Measurements from ENCODE around the gene GNAI3. TPM values are rescaled to one million over a fixed set of nuclear protein-coding genes. Genes with fewer than 3 reads are reported as not detected.

GNAI3 gene
- total RNA-seq, 4 donors from 2014 or later: 5.1 to 7.2 (median 6.0) TPM

DNA sequence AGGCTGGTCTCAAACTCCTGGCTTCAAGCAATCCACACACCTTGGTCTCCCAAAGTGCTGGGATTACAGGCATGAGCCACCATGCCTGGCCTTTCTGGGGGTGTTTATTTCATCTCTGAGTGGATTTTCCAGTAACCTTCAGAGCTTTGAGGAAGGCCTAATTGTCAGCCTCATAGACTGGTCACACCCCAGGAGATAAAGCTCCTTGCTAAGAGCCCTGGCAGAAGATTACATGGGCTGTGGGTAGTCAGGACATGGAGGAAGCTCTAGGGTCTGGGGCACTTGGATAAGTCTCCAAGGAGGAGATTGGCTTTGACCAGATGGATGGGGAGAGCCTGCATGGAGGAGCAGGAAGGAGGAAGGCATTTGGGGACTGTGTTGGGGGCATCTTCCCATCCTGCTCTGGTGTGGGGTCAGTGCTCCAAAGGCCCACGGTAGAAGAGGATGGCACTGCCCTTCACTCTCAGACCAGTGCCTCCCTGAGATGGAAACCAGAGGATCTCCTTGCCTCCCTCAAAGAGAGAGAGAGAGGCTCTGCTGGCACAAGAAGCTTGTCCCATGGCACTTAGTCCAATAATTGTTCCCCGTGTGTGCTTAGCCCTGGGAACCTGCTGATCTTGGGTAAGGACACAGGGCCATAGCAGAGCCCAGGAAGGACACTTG is 92.8 kb downstream of the GNAI3 start:
- H3K36me3 ChIP-seq: no peaks in the 10 kb centered on the region
- H3K4me1 ChIP-seq: peaks cover 0 to 9% of the 10 kb centered on the region in 2 donors
- no peak for DNase-seq
- intact Hi-C loops (cut with DNase I): loop anchor here (2.0 kb wide), 1 partner anchor 132 kb away; no protein-coding TSS in a partner anchor
- no peaks in the 10 kb centered on the region for H3K27me3 ChIP-seq
- 58 to 89% methylated on average over 2 of the region's 2 CpGs for WGBS, 2 donors
- no peaks in the 10 kb centered on the region for H3K9me3 ChIP-seq
- H3K27ac ChIP-seq: no peak overlapping the region
- TF ChIP-seq CTCF (IDR thresholded peaks at IDR 0.05): no peak
- TF ChIP-seq POLR2A (IDR thresholded peaks at IDR 0.05): no peak
- H3K4me3 ChIP-seq (replicated peaks in 1 of 3): no peak overlapping the region

DNA sequence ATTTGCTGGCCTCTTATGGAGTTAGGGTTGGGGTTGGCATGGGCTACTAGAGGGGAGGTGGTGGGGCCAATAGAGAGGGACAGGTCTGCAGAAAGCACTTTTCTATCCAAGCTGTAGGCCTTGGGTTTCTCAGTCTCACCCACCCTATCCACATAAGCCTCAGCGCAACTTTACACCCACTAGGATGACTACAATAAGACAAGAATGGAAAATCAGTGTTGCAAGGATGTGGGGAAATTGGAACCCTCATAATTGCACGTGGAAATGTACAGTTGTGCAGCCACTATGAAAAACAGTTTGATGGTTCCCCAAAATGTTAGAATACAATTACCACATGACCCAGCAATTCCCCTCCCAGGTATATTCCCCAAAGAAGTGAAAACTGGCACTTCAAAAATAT is 93.4 kb downstream of the GNAI3 start:
- intact Hi-C loops (cut with DNase I): loop anchor here (2.0 kb wide), 1 partner anchor 131 kb away; no protein-coding TSS in a partner anchor
- no peaks in the 10 kb centered on the region for H3K36me3 ChIP-seq
- WGBS, 2 donors: 81 to 91% methylated on average over 2 of the region's 2 CpGs
- H3K4me3 ChIP-seq (replicated peaks in 1 of 3): no peak overlapping the region
- no peaks in the 10 kb centered on the region for H3K9me3 ChIP-seq
- peaks cover 0 to 9% of the 10 kb centered on the region in 2 donors for H3K4me1 ChIP-seq
- TF ChIP-seq CTCF (IDR thresholded peaks at IDR 0.05): no peak
- TF ChIP-seq POLR2A (IDR thresholded peaks at IDR 0.05): no peak
- no peaks in the 10 kb centered on the region for H3K27me3 ChIP-seq
- no peak overlapping the region for H3K27ac ChIP-seq
- DNase-seq: no peak

- Histone ChIP-seq H3K36me3 (no peaks in the 10 kb centered on the region), H3K4me1 (peaks cover 0 to 9% of the 10 kb centered on the region in 2 donors), H3K4me3 (replicated peaks in 1 of 3) (no peak overlapping the region), H3K27ac (no peak overlapping the region), H3K9me3 (no peaks in the 10 kb centered on the region), H3K27me3 (no peaks in the 10 kb centered on the region)
- no peak for DNase-seq
- TF ChIP-seq POLR2A (IDR thresholded peaks at IDR 0.05) (no peak), CTCF (IDR thresholded peaks at IDR 0.05) (no peak)
- 73 to 87% methylated on average over 3 of the region's 3 CpGs for WGBS, 2 donors
- intact Hi-C loops (cut with DNase I): no loop called here
Observed at GRCh38 chr1:109642626-109643025, 94.2 kb downstream of the GNAI3 start.

DNA sequence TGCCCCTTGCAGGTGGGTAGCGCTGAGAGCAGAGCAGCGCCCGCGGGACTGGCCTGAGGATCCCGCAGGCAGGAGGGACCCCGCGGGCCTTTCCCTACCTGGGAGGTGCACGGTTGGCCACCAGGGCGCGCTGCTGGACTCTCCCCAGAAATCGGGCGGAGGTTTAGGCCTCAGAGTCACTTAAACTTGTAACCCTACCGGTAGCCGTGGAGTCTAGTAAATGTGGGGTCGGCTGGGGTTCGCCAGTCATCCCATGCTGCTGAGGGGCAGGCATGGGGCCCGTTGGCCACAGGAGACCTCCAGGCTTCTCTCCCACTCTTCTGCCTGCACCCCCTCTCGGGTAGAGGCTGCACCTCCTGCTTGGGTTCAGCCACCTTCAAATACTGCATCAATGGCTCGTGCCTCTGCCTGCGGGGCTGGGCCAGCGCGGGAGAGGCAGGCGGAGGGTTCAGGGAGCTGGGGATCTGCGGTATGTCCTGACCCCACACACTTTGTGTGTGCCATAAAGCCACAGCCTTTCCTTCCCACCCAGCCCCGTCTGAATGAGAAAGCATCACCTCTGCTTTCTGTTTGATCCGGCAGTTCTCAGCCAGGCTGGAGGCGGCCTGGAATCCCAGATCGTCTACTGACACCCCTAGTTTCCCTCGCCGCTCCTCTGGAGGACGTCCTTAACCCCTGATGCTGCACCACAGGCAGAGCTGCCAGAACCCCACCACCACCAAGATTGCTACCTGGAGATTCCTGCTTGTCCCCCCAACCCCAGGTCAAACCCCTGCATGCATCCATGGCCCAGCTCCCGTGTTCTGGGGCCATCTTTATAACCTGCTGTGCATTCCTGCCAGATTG is 95.2 kb downstream of the GNAI3 start:
- H3K4me3 ChIP-seq (replicated peaks in 1 of 3): no peak overlapping the region
- no peaks in the 10 kb centered on the region for H3K9me3 ChIP-seq
- intact Hi-C loops (cut with DNase I): no loop called here
- H3K36me3 ChIP-seq: no peaks in the 10 kb centered on the region
- peak; percentile 86 to 89 for DNase-seq
- no peak overlapping the region for H3K27ac ChIP-seq
- WGBS, 2 donors: 54 to 83% methylated on average over 15 to 25 of the region's 32 CpGs
- no peak for TF ChIP-seq POLR2A (IDR thresholded peaks at IDR 0.05)
- TF ChIP-seq CTCF (IDR thresholded peaks at IDR 0.05): peak; percentile 58 to 88 (median 86)
- H3K4me1 ChIP-seq: peaks cover 0 to 9% of the 10 kb centered on the region in 2 donors
- no peaks in the 10 kb centered on the region for H3K27me3 ChIP-seq

DNA sequence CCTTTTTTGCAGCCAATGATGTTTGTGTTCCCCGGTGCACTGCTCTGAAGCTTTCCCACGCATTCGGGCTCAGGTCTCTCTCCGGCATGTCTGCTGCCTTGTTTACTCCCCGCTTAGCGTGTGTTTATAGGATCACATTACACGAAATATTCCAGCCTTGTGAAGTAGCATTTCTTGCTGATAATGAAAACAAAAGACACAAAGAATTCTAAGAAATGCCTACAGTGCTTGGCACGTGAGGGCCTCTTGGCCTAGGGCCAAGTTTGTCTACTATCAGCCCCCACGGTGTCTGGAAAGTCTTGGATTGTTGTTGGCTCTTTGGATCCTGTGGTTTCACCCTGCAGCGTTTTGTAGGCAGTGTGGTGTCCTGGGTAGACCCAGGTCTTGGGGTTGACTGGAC is 96.3 kb downstream of the GNAI3 start:
- no peak for TF ChIP-seq POLR2A (IDR thresholded peaks at IDR 0.05)
- TF ChIP-seq CTCF (IDR thresholded peaks at IDR 0.05): no peak
- Histone ChIP-seq H3K9me3 (no peaks in the 10 kb centered on the region), H3K27me3 (no peaks in the 10 kb centered on the region), H3K27ac (no peak overlapping the region), H3K4me3 (replicated peaks in 1 of 3) (no peak overlapping the region), H3K36me3 (no peaks in the 10 kb centered on the region), H3K4me1 (peaks cover 0 to 9% of the 10 kb centered on the region in 2 donors)
- no CpG with 5 or more reads among the region's 10 CpGs for WGBS, 2 donors
- DNase-seq: no peak
- intact Hi-C loops (cut with DNase I): no loop called here

Measured in thyroid gland (tissue), 4 donors.